K562 (cell line): ENCODE results near the gene CARD8.

Experiments used
- ESRRA ChIP-seq: fragments of 450-650 bp; IDR thresholded peaks from 2 replicates; pipeline ENCODE4 v1.6.1; 2014; ENCODE audit warnings: low read depth, mild to moderate bottlenecking, moderate library complexity, borderline replicate concordance
- POLR2A ChIP-seq: fragments of 450-650 bp; conservative IDR thresholded peaks from 2 replicates; pipeline ENCODE4 v1.6.1; 2016
- POU5F1 ChIP-seq: fragments of 150-350 bp; IDR thresholded peaks from 2 replicates; pipeline ENCODE4 v1.6.1; 2014; ENCODE audit warnings: borderline replicate concordance, low read length, low read depth, mild to moderate bottlenecking; ENCODE audit not compliant: partially characterized antibody
- SIX5 ChIP-seq, 2 experiments: IDR thresholded peaks; 2 replicates each; pipeline ENCODE4 v1.6.1; 2011; ENCODE audit warnings: low read length in 2 of 2, borderline replicate concordance in 1 of 2, low read depth in 1 of 2, mild to moderate bottlenecking in 1 of 2, moderate library complexity in 1 of 2; ENCODE audit not compliant: insufficient read depth in 1 of 2
- SMARCE1 ChIP-seq: fragments of 450-650 bp; IDR thresholded peaks from 2 replicates; pipeline ENCODE4 v1.7.1; 2016; ENCODE audit warnings: mild to moderate bottlenecking
- ZBTB17 ChIP-seq: fragments of 450-650 bp; formaldehyde crosslinking; IDR thresholded peaks from 2 replicates; pipeline ENCODE4 v1.4.0; 2020; ENCODE audit warnings: mild to moderate bottlenecking
- ZEB2 ChIP-seq: fragments of 450-650 bp; IDR thresholded peaks from 2 replicates; pipeline ENCODE4 v1.6.1; 2016
- ZKSCAN1 ChIP-seq: fragments of 150-350 bp; IDR thresholded peaks from 2 replicates; pipeline ENCODE4 v1.6.1; 2016; ENCODE audit warnings: low read depth, low read length
- ZNF76 ChIP-seq: fragments of 250-450 bp; sonication (Bioruptor Pico); IDR thresholded peaks from 2 replicates; pipeline ENCODE4 v1.4.0; 2020; ENCODE audit warnings: mild to moderate bottlenecking, moderate library complexity, borderline replicate concordance
- TF ChIP-seq, protein P1 (sequence below): sonication (generic); formaldehyde crosslinking; IDR thresholded peaks from 2 replicates; pipeline ENCODE4 v1.9.0; 2022; ENCODE audit warnings: mild to moderate bottlenecking, missing genetic modification reagents
- TF ChIP-seq, protein P2 (sequence below): fragments of 450-650 bp; IDR thresholded peaks from 2 replicates; pipeline ENCODE4 v1.6.1; 2018; ENCODE audit warnings: mild to moderate bottlenecking, low read depth; ENCODE audit not compliant: partially characterized antibody
- TF ChIP-seq, protein P3 (sequence below), 3 experiments: IDR thresholded peaks in 2 of 3; conservative IDR thresholded peaks in 1 of 3; 2 replicates each; pipeline ENCODE4 v1.5.1; 2011 to 2012; ENCODE audit warnings: low read length in 3 of 3, mild to moderate bottlenecking in 3 of 3, control low read depth in 2 of 3, improper control_type of control experiment in 1 of 3, inconsistent platforms in 1 of 3, low read depth in 1 of 3, mixed read lengths in 1 of 3, moderate library complexity in 1 of 3; ENCODE audit not compliant: insufficient read depth in 2 of 3

DNA sequence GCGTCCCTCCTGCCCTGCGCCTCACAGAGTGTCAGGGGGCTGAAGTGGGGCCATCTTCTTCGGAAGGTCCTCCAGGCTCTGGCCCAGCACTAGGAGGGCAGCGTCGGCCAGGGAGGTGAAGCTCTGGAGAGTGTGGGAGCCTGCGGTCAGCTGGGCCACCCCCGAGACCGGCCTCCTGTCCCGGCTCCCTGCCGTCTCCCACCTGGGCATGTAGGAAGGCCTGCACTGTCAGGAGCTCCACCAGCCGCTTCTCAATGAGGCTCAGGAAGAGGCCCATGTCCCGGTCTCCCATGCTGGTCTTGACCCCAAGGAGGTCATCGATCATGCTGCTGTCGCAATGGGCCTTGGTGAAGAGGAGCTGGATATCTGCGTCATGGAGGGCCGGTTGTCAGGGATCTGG lies 42.3 kb upstream of the CARD8 start:
- no peak for TF ChIP-seq ZEB2
- TF ChIP-seq, protein P1, sequence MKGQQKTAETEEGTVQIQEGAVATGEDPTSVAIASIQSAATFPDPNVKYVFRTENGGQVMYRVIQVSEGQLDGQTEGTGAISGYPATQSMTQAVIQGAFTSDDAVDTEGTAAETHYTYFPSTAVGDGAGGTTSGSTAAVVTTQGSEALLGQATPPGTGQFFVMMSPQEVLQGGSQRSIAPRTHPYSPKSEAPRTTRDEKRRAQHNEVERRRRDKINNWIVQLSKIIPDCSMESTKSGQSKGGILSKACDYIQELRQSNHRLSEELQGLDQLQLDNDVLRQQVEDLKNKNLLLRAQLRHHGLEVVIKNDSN = no peak
- no peak for TF ChIP-seq POU5F1
- TF ChIP-seq, protein P2, sequence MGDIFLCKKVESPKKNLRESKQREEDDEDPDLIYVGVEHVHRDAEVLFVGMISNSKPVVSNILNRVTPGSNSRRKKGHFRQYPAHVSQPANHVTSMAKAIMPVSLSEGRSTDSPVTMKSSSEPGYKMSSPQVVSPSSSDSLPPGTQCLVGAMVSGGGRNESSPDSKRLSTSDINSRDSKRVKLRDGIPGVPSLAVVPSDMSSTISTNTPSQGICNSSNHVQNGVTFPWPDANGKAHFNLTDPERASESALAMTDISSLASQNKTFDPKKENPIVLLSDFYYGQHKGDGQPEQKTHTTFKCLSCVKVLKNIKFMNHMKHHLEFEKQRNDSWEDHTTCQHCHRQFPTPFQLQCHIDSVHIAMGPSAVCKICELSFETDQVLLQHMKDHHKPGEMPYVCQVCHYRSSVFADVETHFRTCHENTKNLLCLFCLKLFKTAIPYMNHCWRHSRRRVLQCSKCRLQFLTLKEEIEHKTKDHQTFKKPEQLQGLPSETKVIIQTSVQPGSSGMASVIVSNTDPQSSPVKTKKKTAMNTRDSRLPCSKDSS = no peak
- TF ChIP-seq SIX5 (IDR thresholded peaks at IDR 0.05; ENCODE audit: borderline replicate concordance in 1 of 2, insufficient read depth in 1 of 2, low read depth in 1 of 2, low read length in 2 of 2) = no peak
- TF ChIP-seq ZBTB17 = no peak
- TF ChIP-seq, protein P3, sequence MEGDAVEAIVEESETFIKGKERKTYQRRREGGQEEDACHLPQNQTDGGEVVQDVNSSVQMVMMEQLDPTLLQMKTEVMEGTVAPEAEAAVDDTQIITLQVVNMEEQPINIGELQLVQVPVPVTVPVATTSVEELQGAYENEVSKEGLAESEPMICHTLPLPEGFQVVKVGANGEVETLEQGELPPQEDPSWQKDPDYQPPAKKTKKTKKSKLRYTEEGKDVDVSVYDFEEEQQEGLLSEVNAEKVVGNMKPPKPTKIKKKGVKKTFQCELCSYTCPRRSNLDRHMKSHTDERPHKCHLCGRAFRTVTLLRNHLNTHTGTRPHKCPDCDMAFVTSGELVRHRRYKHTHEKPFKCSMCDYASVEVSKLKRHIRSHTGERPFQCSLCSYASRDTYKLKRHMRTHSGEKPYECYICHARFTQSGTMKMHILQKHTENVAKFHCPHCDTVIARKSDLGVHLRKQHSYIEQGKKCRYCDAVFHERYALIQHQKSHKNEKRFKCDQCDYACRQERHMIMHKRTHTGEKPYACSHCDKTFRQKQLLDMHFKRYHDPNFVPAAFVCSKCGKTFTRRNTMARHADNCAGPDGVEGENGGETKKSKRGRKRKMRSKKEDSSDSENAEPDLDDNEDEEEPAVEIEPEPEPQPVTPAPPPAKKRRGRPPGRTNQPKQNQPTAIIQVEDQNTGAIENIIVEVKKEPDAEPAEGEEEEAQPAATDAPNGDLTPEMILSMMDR (IDR thresholded peaks at IDR 0.05 in 2 of 3, conservative IDR thresholded peaks at IDR 0.05 in 1 of 3; ENCODE audit: insufficient read depth in 2 of 3, low read depth in 1 of 3, low read length in 3 of 3) = no peak
- TF ChIP-seq SMARCE1 = no peak
- TF ChIP-seq POLR2A = no peak
- no peak for TF ChIP-seq ZKSCAN1
- no peak for TF ChIP-seq ESRRA
- TF ChIP-seq ZNF76 = no peak
